OCI-LY7 (cell line): ENCODE data around the gene INO80E. TPM values are rescaled to one million over a fixed set of nuclear protein-coding genes. Genes with fewer than 3 reads are reported as not detected.

Source experiments
- BruUV-seq: library from RNA; stranded (reverse); fragments of 400-500 nt; replicated peaks from 2 replicates; lab custom pipeline; 2021; lab: Mats Ljungman, UMichigan
- CTCF ChIA-PET: fragments of 300-600 bp; sonication (Branson Sonifier 250); formaldehyde crosslinking; loops from one replicate; lab custom pipeline; 2022; ENCODE audit warnings: antibody characterized with exemption; ENCODE audit not compliant: unreplicated experiment; lab: Charles Lee
- POLR2A ChIA-PET: fragments of 300-600 bp; sonication (Branson Sonifier 250); formaldehyde crosslinking; loops from one replicate; lab custom pipeline; 2022; ENCODE audit warnings: antibody characterized with exemption; lab: Charles Lee
- DNase-seq: peaks from one replicate; pipeline ENCODE4 v3.0.0-alpha.2; 2015; ENCODE audit warnings: low spot score
- H2AFZ ChIP-seq: fragments of 200-600 bp; sonication (generic), shearing (Covaris generic); 2 replicates; pipeline ENCODE4 v1.6.1; 2014; ENCODE audit warnings: mild to moderate bottlenecking, antibody characterized with exemption, low read length, moderate library complexity
- H3K27ac ChIP-seq: fragments of 200-600 bp; sonication (generic); 2 replicates; pipeline ENCODE4 v1.5.1; 2014; ENCODE audit warnings: mixed run types, low read depth, mild to moderate bottlenecking, moderate library complexity, low read length, inconsistent platforms; ENCODE audit not compliant: poor library complexity, severe bottlenecking
- H3K36me3 ChIP-seq: fragments of 200-600 bp; sonication (generic); 2 replicates; pipeline ENCODE4 v1.6.1; 2014; ENCODE audit warnings: mild to moderate bottlenecking, antibody characterized with exemption, low read length, moderate library complexity, mixed read lengths; ENCODE audit not compliant: insufficient read depth
- H3K4me1 ChIP-seq: fragments of 200-600 bp; sonication (generic); 2 replicates; pipeline ENCODE4 v1.5.1; 2014; ENCODE audit warnings: mild to moderate bottlenecking, low read length; ENCODE audit not compliant: insufficient read depth, poor library complexity, severe bottlenecking
- H3K4me2 ChIP-seq: fragments of 200-600 bp; sonication (generic); 2 replicates; pipeline ENCODE4 v1.6.1; 2014; ENCODE audit warnings: mild to moderate bottlenecking, low read length
- H3K4me3 ChIP-seq: fragments of 200-600 bp; sonication (generic); 2 replicates; pipeline ENCODE4 v1.5.1; 2014; ENCODE audit warnings: mild to moderate bottlenecking, low read depth, low read length; ENCODE audit not compliant: poor library complexity, severe bottlenecking
- H3K79me2 ChIP-seq: fragments of 200-600 bp; sonication (generic); 2 replicates; pipeline ENCODE4 v1.6.1; 2016; ENCODE audit warnings: low read depth, mild to moderate bottlenecking, low read length, moderate library complexity, mixed read lengths; ENCODE audit not compliant: insufficient read depth
- H3K9me2 ChIP-seq: fragments of 200-600 bp; sonication (generic); 2 replicates; pipeline ENCODE4 v1.6.1; 2016; ENCODE audit warnings: mild to moderate bottlenecking, low read length, mixed read lengths; ENCODE audit not compliant: insufficient read depth
- H3K9me3 ChIP-seq: fragments of 200-600 bp; sonication (generic); 2 replicates; pipeline ENCODE4 v1.6.1; 2014; ENCODE audit warnings: mild to moderate bottlenecking, mixed run types, low read length, mixed read lengths
- H4K20me1 ChIP-seq: fragments of 200-600 bp; sonication (generic); 2 replicates; pipeline ENCODE4 v1.6.1; 2014; ENCODE audit warnings: mild to moderate bottlenecking, antibody characterized with exemption, low read length, moderate library complexity, mixed read lengths; ENCODE audit not compliant: insufficient read depth
- CTCF ChIP-seq: fragments of 200-600 bp; sonication (generic); conservative IDR thresholded peaks from 2 replicates; pipeline ENCODE4 v1.5.1; 2014; ENCODE audit warnings: mild to moderate bottlenecking, antibody characterized with exemption, low read length, moderate library complexity, mixed read lengths
- EZH2phosphoT487 ChIP-seq: fragments of 200-600 bp; sonication (generic); IDR thresholded peaks from 2 replicates; pipeline ENCODE4 v1.6.1; 2018; ENCODE audit warnings: low read depth, borderline replicate concordance, mild to moderate bottlenecking, mixed run types, antibody characterized with exemption, low read length, moderate library complexity, mixed read lengths
- intact Hi-C: fragments of 100-400 bp; cut with micrococcal nuclease; formaldehyde crosslinking; loops from one replicate; pipeline ENCODE4 v1.10.0; 2022; ENCODE audit not compliant: unreplicated experiment
- total RNA-seq, 2 experiments: library from RNA; depleted of rRNA in 1 of 2; stranded (reverse); fragments of >200 nt in 1 of 2; shearing (Covaris generic) in 1 of 2; gene quantifications; 2 replicates each; pipeline ENCODE4 v1.2.3, GENCODE V29; 2014 to 2022

The INO80E gene
- total RNA-seq, 2 experiments from 2014 or later = 88.0 to 129 TPM

GRCh38 chr16:30053376-30054015 lies 57.5 kb downstream of the INO80E start:
- H3K36me3 ChIP-seq = no peaks in the 10 kb centered on the region
- DNase-seq = no peak
- H3K9me3 ChIP-seq = no peaks in the 10 kb centered on the region
- H3K79me2 ChIP-seq = no peaks in the 10 kb centered on the region
- no peak overlapping the region for H3K27ac ChIP-seq
- CTCF ChIA-PET = no interaction called here
- peak overlapping the region; percentile 97 for H3K4me2 ChIP-seq
- H3K4me1 ChIP-seq = peaks cover 27% of the 10 kb centered on the region
- POLR2A ChIA-PET = interaction anchor here (0.5 kb wide), 1 partner anchor 37 kb away, joined by 5 read pairs; no protein-coding TSS in a partner anchor
- BruUV-seq = no TSS peak
- H3K9me2 ChIP-seq = no peaks in the 10 kb centered on the region
- peak overlapping the region; percentile 79 for H2AFZ ChIP-seq
- no peak for TF ChIP-seq EZH2phosphoT487
- no peaks in the 10 kb centered on the region for H4K20me1 ChIP-seq
- intact Hi-C loops = no loop called here
- peak overlapping the region; percentile 83 for H3K4me3 ChIP-seq

- H2AFZ ChIP-seq = no peak overlapping the region
- peak overlapping the region; percentile 23; the same call in 1 of the 2 replicates for H3K4me2 ChIP-seq
- H3K9me2 ChIP-seq = no peaks in the 10 kb centered on the region
- intact Hi-C loops = no loop called here
- no peaks in the 10 kb centered on the region for H3K9me3 ChIP-seq
- no peak overlapping the region for H3K27ac ChIP-seq
- no peaks in the 10 kb centered on the region for H3K79me2 ChIP-seq
- CTCF ChIA-PET = interaction anchor here (0.5 to 1.6 kb wide), 2 partner anchors 38 to 285 kb away, joined by 3 read pairs; partner anchors contain the start of gene TBX6
- no peak overlapping the region for H3K4me3 ChIP-seq
- peaks cover 27% of the 10 kb centered on the region for H3K4me1 ChIP-seq
- H3K36me3 ChIP-seq = no peaks in the 10 kb centered on the region
- no peak for DNase-seq
- H4K20me1 ChIP-seq = no peaks in the 10 kb centered on the region
- TF ChIP-seq EZH2phosphoT487 (no peak), CTCF (no peak)
- BruUV-seq = no TSS peak
- POLR2A ChIA-PET = no interaction called here
Observed at GRCh38 chr16:30054451-30054850, 58.4 kb downstream of the INO80E start.

GRCh38 chr16:30054959-30055553 lies 59.0 kb downstream of the INO80E start:
- no TSS peak for BruUV-seq
- POLR2A ChIA-PET = interaction anchor here (0.6 to 1.0 kb wide), 3 partner anchors 9 to 82 kb away, joined by 3 to 10 read pairs (median 4); partner anchors contain the start of gene TAOK2
- Histone ChIP-seq H3K4me3 (no peak overlapping the region), H3K27ac (no peak overlapping the region), H3K4me1 (peaks cover 27% of the 10 kb centered on the region), H3K9me3 (no peaks in the 10 kb centered on the region), H2AFZ (no peak overlapping the region), H4K20me1 (no peaks in the 10 kb centered on the region), H3K79me2 (no peaks in the 10 kb centered on the region), H3K4me2 (peak overlapping the region; percentile 23; the same call in 1 of the 2 replicates), H3K36me3 (no peaks in the 10 kb centered on the region), H3K9me2 (no peaks in the 10 kb centered on the region)
- CTCF ChIA-PET = interaction anchor here (0.5 to 1.6 kb wide), 3 partner anchors 9 to 285 kb away, joined by 3 to 4 read pairs (median 3); partner anchors contain the start of gene TBX6
- intact Hi-C loops = no loop called here
- TF ChIP-seq CTCF (peak; percentile 85), EZH2phosphoT487 (no peak)
- DNase-seq = peak; percentile 63

Other genes starting within 250 kb of the INO80E start
- gene ZG16, start 218.0 kb upstream of the INO80E start, total RNA-seq (2014; rRNA removed; shearing (Covaris generic)) = not detected in 2 replicates
- gene ZG16, start 218.0 kb upstream of the INO80E start, total RNA-seq (2022) = not detected in 2 replicates
- gene KIF22, start 205.5 kb upstream of the INO80E start, total RNA-seq (2014; rRNA removed; shearing (Covaris generic)) = 315 and 339 TPM in 2 replicates
- gene KIF22, start 205.5 kb upstream of the INO80E start, total RNA-seq (2022) = 232 and 253 TPM in 2 replicates
- 384 and 471 TPM in 2 replicates for gene MAZ, start 189.7 kb upstream of the INO80E start, total RNA-seq (2014; rRNA removed; shearing (Covaris generic))
- gene MAZ, start 189.7 kb upstream of the INO80E start, total RNA-seq (2022) = 484 and 531 TPM in 2 replicates
- 0.09 TPM in 1 of 2 replicates, not detected in the other for gene PRRT2, start 184.0 kb upstream of the INO80E start, total RNA-seq (2014; rRNA removed; shearing (Covaris generic))
- 3.2 and 3.4 TPM in 2 replicates for gene PRRT2, start 184.0 kb upstream of the INO80E start, total RNA-seq (2022)
- 59.4 and 62.7 TPM in 2 replicates for gene PAGR1, start 180.1 kb upstream of the INO80E start, total RNA-seq (2014; rRNA removed; shearing (Covaris generic))
- 43.4 and 51.7 TPM in 2 replicates for gene PAGR1, start 180.1 kb upstream of the INO80E start, total RNA-seq (2022)
- gene MVP, start 175.8 kb upstream of the INO80E start, total RNA-seq (2014; rRNA removed; shearing (Covaris generic)) = 4.0 and 6.3 TPM in 2 replicates
- gene MVP, start 175.8 kb upstream of the INO80E start, total RNA-seq (2022) = 6.8 and 8.1 TPM in 2 replicates
- 39.6 and 52.4 TPM in 2 replicates for gene CDIPT, start 133.0 kb upstream of the INO80E start, total RNA-seq (2014; rRNA removed; shearing (Covaris generic))
- gene CDIPT, start 133.0 kb upstream of the INO80E start, total RNA-seq (2022) = 41.4 and 43.5 TPM in 2 replicates
- 0.98 TPM in 1 of 2 replicates, not detected in the other for gene SEZ6L2, start 96.7 kb upstream of the INO80E start, total RNA-seq (2014; rRNA removed; shearing (Covaris generic))
- 0.83 and 1.0 TPM in 2 replicates for gene SEZ6L2, start 96.7 kb upstream of the INO80E start, total RNA-seq (2022)
- gene ASPHD1, start 95.8 kb upstream of the INO80E start, total RNA-seq (2014; rRNA removed; shearing (Covaris generic)) = not detected in 2 replicates
- 0.30 TPM in 1 of 2 replicates, not detected in the other for gene ASPHD1, start 95.8 kb upstream of the INO80E start, total RNA-seq (2022)
- 14.4 and 15.9 TPM in 2 replicates for gene KCTD13, start 70.0 kb upstream of the INO80E start, total RNA-seq (2014; rRNA removed; shearing (Covaris generic))
- 48.0 and 49.5 TPM in 2 replicates for gene KCTD13, start 70.0 kb upstream of the INO80E start, total RNA-seq (2022)
- gene TMEM219, start 34.2 kb upstream of the INO80E start, total RNA-seq (2014; rRNA removed; shearing (Covaris generic)) = 75.7 and 94.1 TPM in 2 replicates
- gene TMEM219, start 34.2 kb upstream of the INO80E start, total RNA-seq (2022) = 82.9 and 88.6 TPM in 2 replicates
- 31.7 and 33.3 TPM in 2 replicates for gene TAOK2, start 22.4 kb upstream of the INO80E start, total RNA-seq (2014; rRNA removed; shearing (Covaris generic))
- gene TAOK2, start 22.4 kb upstream of the INO80E start, total RNA-seq (2022) = 45.0 and 46.8 TPM in 2 replicates
- gene HIRIP3, start 624 bp upstream of the INO80E start, total RNA-seq (2014; rRNA removed; shearing (Covaris generic)) = 54.4 and 60.4 TPM in 2 replicates
- gene HIRIP3, start 624 bp upstream of the INO80E start, total RNA-seq (2022) = 43.2 and 52.3 TPM in 2 replicates
- not detected in 2 replicates for gene DOC2A, start 14.8 kb downstream of the INO80E start, total RNA-seq (2014; rRNA removed; shearing (Covaris generic))
- 0.31 and 0.91 TPM in 2 replicates for gene DOC2A, start 14.8 kb downstream of the INO80E start, total RNA-seq (2022)
- not detected in 2 replicates for gene C16orf92, start 27.0 kb downstream of the INO80E start, total RNA-seq (2014; rRNA removed; shearing (Covaris generic))
- not detected in 2 replicates for gene C16orf92, start 27.0 kb downstream of the INO80E start, total RNA-seq (2022)
- gene TLCD3B, start 35.0 kb downstream of the INO80E start, total RNA-seq (2014; rRNA removed; shearing (Covaris generic)) = 2.6 and 4.3 TPM in 2 replicates
- 17.6 and 21.3 TPM in 2 replicates for gene TLCD3B, start 35.0 kb downstream of the INO80E start, total RNA-seq (2022)
- gene ALDOA, start 69.5 kb downstream of the INO80E start, total RNA-seq (2014; rRNA removed; shearing (Covaris generic)) = 646 and 809 TPM in 2 replicates
- gene ALDOA, start 69.5 kb downstream of the INO80E start, total RNA-seq (2022) = 811 and 1,029 TPM in 2 replicates
- gene PPP4C, start 79.8 kb downstream of the INO80E start, total RNA-seq (2014; rRNA removed; shearing (Covaris generic)) = 137 and 144 TPM in 2 replicates
- 124 and 130 TPM in 2 replicates for gene PPP4C, start 79.8 kb downstream of the INO80E start, total RNA-seq (2022)
- 0.77 and 1.4 TPM in 2 replicates for gene TBX6, start 95.7 kb downstream of the INO80E start, total RNA-seq (2014; rRNA removed; shearing (Covaris generic))
- gene TBX6, start 95.7 kb downstream of the INO80E start, total RNA-seq (2022) = 3.7 and 4.5 TPM in 2 replicates
- gene YPEL3, start 100.0 kb downstream of the INO80E start, total RNA-seq (2014; rRNA removed; shearing (Covaris generic)) = 17.5 and 18.6 TPM in 2 replicates
- 34.5 and 50.6 TPM in 2 replicates for gene YPEL3, start 100.0 kb downstream of the INO80E start, total RNA-seq (2022)
- gene GDPD3, start 117.3 kb downstream of the INO80E start, total RNA-seq (2014; rRNA removed; shearing (Covaris generic)) = 1.8 and 2.0 TPM in 2 replicates
- gene GDPD3, start 117.3 kb downstream of the INO80E start, total RNA-seq (2022) = 5.0 and 5.2 TPM in 2 replicates
- gene MAPK3, start 127.0 kb downstream of the INO80E start, total RNA-seq (2014; rRNA removed; shearing (Covaris generic)) = 9.9 and 25.3 TPM in 2 replicates
- 30.1 and 34.6 TPM in 2 replicates for gene MAPK3, start 127.0 kb downstream of the INO80E start, total RNA-seq (2022)
- gene CORO1A, start 187.4 kb downstream of the INO80E start, total RNA-seq (2014; rRNA removed; shearing (Covaris generic)) = 351 and 394 TPM in 2 replicates
- gene CORO1A, start 187.4 kb downstream of the INO80E start, total RNA-seq (2022) = 524 and 567 TPM in 2 replicates
- gene BOLA2B, start 197.4 kb downstream of the INO80E start, total RNA-seq (2014; rRNA removed; shearing (Covaris generic)) = 73.1 and 119 TPM in 2 replicates
- 169 and 179 TPM in 2 replicates for gene BOLA2B, start 197.4 kb downstream of the INO80E start, total RNA-seq (2022)
- gene SLX1A, start 197.6 kb downstream of the INO80E start, total RNA-seq (2014; rRNA removed; shearing (Covaris generic)) = 83.7 and 84.1 TPM in 2 replicates
- 55.7 and 81.9 TPM in 2 replicates for gene SLX1A, start 197.6 kb downstream of the INO80E start, total RNA-seq (2022)
- 3.8 and 7.9 TPM in 2 replicates for gene SULT1A3, start 203.0 kb downstream of the INO80E start, total RNA-seq (2014; rRNA removed; shearing (Covaris generic))
- gene SULT1A3, start 203.0 kb downstream of the INO80E start, total RNA-seq (2022) = 30.1 and 31.7 TPM in 2 replicates